ENCODE results near the gene GBF1.

The GBF1 gene

GRCh38 chr10:102283890-102284289, 38.6 kb downstream of the GBF1 start:
- TF ChIP-seq, protein P1, sequence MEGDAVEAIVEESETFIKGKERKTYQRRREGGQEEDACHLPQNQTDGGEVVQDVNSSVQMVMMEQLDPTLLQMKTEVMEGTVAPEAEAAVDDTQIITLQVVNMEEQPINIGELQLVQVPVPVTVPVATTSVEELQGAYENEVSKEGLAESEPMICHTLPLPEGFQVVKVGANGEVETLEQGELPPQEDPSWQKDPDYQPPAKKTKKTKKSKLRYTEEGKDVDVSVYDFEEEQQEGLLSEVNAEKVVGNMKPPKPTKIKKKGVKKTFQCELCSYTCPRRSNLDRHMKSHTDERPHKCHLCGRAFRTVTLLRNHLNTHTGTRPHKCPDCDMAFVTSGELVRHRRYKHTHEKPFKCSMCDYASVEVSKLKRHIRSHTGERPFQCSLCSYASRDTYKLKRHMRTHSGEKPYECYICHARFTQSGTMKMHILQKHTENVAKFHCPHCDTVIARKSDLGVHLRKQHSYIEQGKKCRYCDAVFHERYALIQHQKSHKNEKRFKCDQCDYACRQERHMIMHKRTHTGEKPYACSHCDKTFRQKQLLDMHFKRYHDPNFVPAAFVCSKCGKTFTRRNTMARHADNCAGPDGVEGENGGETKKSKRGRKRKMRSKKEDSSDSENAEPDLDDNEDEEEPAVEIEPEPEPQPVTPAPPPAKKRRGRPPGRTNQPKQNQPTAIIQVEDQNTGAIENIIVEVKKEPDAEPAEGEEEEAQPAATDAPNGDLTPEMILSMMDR (conservative IDR thresholded peaks at IDR 0.05): no peak
- H3K27ac ChIP-seq: no peak overlapping the region

GRCh38 chr10:102284531-102284930, 39.2 kb downstream of the GBF1 start:
- no peak overlapping the region for H3K27ac ChIP-seq
- TF ChIP-seq, protein P1 (conservative IDR thresholded peaks at IDR 0.05): no peak

DNA sequence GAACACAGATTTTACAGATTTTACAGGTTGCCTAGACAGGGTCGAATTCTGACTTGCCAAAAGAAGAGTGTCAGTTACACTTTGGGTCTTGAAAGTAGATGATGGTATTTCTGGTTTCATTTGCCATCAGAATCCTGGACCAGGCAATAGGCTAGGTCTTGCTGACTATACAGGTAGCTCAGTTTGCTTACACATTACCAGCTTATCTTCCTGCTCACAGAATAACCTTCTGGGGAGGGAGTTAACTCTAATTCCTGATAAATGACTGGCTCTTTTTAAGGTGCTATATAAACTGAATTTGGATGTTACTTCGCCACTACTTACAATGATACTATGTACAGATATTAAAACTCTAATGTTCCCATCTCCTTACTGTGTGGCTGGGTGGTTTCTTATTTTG, 39.8 kb downstream of the GBF1 start:
- TF ChIP-seq, protein P1 (conservative IDR thresholded peaks at IDR 0.05): no peak
- no peak overlapping the region for H3K27ac ChIP-seq

GRCh38 chr10:102286216-102286615, 40.9 kb downstream of the GBF1 start:
- TF ChIP-seq, protein P1 (conservative IDR thresholded peaks at IDR 0.05): no peak
- H3K27ac ChIP-seq: no peak overlapping the region

DNA sequence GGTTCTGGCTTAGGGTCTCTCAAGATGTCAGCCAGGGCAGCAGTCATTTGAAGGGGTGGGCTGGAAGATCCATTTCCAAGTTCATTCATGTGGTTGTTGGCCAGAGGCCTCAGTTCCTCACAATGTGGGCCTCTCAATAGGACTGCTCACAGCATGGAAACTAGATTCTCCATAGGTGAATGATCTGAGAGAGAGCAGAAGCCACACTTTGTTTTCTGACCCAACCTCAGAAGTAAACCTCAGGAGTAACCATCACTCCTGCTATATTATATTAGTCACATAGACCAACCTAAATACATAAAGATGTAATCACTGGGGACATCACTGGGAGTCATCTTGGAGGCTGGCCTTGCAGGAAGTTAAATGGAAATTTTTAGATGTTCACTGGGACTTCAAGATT, 42.2 kb downstream of the GBF1 start:
- H3K27ac ChIP-seq: no peak overlapping the region
- TF ChIP-seq, protein P1 (conservative IDR thresholded peaks at IDR 0.05): no peak

DNA sequence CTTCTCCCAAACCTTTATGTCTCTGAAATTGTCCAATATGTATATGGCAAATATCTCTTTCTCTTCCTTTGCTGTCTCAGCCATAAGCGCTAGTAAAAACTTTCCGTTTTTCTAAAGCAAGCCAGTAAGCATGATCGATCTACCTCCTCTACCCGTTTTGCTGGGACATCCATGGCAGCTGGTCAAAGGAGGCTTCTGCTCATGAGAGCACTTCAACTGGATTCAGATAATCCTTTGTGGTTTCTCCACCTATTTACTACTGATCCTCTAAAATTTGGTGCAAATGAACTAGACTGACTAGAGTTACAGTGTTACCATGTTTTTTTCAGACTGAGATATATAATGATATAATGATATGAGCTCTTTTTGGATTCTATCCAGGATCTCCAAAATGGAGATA, 42.7 kb downstream of the GBF1 start:
- TF ChIP-seq, protein P1 (conservative IDR thresholded peaks at IDR 0.05): no peak
- H3K27ac ChIP-seq: no peak overlapping the region

GRCh38 chr10:102289356-102289755, 44.0 kb downstream of the GBF1 start:
- no peak overlapping the region for H3K27ac ChIP-seq
- TF ChIP-seq, protein P1 (conservative IDR thresholded peaks at IDR 0.05): no peak

GRCh38 chr10:102289840-102290239, 44.5 kb downstream of the GBF1 start:
- no peak overlapping the region for H3K27ac ChIP-seq
- TF ChIP-seq, protein P1 (conservative IDR thresholded peaks at IDR 0.05): no peak
